HTR-8/SVneo (cell line): ENCODE data around the gene HTRA2.

Experiments
- DNase-seq: peaks from one replicate; pipeline ENCODE4 v3.0.0; 2011; ENCODE audit warnings: low spot score, mixed read lengths; ENCODE audit not compliant: insufficient read length
- FAIRE-seq: peaks from 2 replicates; lab custom pipeline; 2011; peaks lifted over from hg19 to GRCh38; lab: Jason Lieb, UNC

Gene HTRA2

DNA sequence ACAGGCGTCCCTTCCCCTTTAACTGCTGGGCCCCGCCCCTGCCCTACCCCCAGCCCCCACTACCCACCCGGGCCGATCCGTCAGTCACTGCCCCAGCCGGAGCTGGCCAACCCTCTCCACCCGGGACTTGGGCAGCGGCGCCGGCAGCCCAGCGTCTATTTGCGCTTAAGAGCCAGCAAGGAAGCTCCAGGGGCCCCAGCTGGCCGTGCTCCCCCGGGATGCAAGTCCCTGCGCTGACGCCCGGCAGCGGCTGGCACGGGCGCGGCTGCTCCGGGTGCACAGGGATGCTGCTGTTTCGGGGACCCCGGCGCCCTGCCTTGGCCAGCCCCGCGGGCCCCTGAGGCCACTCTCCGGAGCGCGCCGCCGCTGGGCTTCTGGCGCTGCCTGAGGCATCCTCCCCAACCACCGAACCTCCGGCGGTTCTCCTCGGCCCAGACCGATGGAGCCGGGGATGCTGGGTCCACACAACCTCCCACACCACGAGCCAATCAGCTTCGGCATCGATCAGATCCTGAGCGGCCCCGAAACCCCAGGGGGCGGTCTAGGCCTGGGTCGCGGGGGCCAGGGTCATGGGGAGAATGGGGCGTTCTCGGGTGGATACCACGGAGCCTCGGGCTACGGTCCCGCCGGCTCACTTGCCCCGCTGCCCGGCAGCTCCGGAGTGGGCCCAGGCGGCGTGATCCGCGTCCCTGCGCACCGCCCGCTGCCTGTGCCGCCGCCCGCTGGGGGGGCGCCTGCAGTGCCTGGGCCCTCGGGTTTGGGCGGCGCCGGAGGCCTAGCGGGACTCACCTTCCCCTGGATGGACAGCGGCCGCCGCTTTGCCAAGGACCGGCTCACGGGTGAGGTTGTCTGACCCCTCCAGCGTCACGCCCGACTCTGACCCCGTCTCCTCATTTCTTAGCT is 15.1 kb upstream of the HTRA2 start, which contains the start of gene TLX2:
TLX2 (plus strand) TSS at position 83 of the 903 bp plus-strand sequence; CDS start at position 440, 357 bp downstream.
- DNase-seq (peak; percentile 79), FAIRE-seq (peak; percentile 90)

DNA sequence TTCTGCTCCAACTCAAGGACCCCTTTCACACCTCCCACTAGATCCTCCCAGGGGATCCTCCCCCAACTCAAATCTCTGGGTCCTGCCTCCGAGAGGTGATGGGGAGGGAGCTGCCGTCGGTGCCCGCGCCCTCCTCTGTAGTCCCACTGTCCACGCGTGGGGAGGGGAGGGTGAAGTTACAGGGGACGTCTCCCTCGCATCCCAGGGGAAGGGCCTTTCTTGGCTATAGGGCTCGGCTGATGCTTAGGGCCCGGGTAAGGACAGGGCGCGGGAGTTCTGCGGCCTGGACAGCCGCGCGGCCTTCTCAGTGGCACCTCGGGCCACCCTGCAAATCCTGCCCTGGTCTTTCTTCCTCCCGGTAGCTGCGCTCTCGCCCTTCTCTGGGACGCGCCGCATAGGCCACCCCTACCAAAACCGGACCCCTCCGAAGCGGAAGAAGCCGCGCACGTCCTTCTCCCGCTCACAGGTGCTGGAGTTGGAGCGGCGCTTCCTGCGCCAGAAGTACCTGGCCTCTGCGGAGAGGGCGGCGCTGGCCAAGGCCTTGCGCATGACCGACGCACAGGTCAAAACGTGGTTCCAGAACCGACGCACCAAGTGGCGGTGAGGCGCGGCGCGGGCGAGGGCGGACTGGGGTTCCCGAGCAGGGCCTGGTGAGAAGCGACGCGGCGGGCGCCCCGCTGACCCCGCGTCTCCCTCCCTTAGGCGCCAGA is 14.3 kb upstream of the HTRA2 start:
- DNase-seq = no peak
- no peak for FAIRE-seq

GRCh38 chr2:74515981-74516633 is 13.6 kb upstream of the HTRA2 start:
- FAIRE-seq (no peak), DNase-seq (no peak)

- DNase-seq (no peak), FAIRE-seq (no peak)
Observed at GRCh38 chr2:74516650-74517049, 13.1 kb upstream of the HTRA2 start.

- FAIRE-seq (no peak), DNase-seq (no peak)
Observed at GRCh38 chr2:74522516-74522915, 7.2 kb upstream of the HTRA2 start.

GRCh38 chr2:74524005-74524404 is 5.7 kb upstream of the HTRA2 start:
- no peak for DNase-seq

GRCh38 chr2:74524955-74525716 is 4.6 kb upstream of the HTRA2 start:
- DNase-seq (no peak), FAIRE-seq (no peak)

More at GRCh38 chr2:74524005-74524404, 5.7 kb upstream of the HTRA2 start:
- no peak for FAIRE-seq

- FAIRE-seq (no peak), DNase-seq (peak; percentile 54)
Observed at GRCh38 chr2:74525717-74526648, 3.8 kb upstream of the HTRA2 start, which contains the start of gene DQX1. Gene DQX1 (minus strand): TSS chr2:74526231. CDS start chr2:74525729, 502 bp downstream.

DNA sequence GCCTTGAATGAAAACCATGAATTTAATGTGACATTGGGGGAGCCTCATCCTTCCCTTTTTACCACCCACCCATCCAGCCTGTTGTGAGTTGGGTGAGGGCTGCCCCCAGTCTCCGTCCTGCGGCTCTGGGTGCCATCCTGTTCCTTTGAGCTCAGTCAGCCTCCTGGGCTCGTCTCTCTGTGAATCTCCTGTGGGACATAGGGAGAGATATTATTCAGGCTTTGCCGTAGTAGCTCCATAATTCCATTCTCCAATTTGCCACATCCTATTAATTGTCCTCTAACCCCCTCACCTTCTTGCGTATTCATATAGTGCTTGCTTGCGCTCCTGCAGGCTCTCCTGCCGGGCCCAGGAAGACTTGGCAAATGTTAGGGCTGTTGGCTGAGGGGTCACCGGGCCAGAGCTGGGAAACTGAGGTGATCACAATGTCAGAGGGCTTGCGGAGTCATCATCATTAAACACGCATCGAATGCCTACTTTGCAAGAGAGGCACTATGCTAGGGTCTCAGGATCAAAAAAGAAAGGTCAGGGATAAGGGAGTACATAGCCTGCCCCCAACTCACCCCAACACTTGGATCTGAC is 3.0 kb upstream of the HTRA2 start:
- FAIRE-seq (no peak), DNase-seq (no peak)

DNA sequence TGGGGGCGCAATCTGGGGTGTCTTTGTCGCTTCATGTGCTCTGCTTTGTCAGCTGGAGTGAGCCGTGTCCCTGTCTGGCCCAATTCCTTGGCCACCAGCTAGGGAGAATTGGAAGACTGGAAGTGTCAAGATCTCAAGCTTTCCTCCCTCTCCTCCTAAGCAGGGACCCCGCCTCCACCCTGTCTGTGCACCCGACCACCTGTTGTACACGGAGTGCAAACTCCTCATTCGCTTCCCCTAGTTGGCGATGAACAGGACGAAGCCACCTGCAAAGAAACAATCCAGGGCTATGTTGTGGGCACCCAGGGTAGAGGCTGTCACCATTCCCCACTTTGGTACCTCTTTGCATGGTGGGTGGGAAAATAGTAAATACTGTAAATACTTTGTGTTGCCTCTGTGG is 2.0 kb upstream of the HTRA2 start:
- no peak for DNase-seq
- no peak for FAIRE-seq

GRCh38 chr2:74528600-74529356 is 955 bp upstream of the HTRA2 start:
- DNase-seq = no peak
- FAIRE-seq = no peak

DNA sequence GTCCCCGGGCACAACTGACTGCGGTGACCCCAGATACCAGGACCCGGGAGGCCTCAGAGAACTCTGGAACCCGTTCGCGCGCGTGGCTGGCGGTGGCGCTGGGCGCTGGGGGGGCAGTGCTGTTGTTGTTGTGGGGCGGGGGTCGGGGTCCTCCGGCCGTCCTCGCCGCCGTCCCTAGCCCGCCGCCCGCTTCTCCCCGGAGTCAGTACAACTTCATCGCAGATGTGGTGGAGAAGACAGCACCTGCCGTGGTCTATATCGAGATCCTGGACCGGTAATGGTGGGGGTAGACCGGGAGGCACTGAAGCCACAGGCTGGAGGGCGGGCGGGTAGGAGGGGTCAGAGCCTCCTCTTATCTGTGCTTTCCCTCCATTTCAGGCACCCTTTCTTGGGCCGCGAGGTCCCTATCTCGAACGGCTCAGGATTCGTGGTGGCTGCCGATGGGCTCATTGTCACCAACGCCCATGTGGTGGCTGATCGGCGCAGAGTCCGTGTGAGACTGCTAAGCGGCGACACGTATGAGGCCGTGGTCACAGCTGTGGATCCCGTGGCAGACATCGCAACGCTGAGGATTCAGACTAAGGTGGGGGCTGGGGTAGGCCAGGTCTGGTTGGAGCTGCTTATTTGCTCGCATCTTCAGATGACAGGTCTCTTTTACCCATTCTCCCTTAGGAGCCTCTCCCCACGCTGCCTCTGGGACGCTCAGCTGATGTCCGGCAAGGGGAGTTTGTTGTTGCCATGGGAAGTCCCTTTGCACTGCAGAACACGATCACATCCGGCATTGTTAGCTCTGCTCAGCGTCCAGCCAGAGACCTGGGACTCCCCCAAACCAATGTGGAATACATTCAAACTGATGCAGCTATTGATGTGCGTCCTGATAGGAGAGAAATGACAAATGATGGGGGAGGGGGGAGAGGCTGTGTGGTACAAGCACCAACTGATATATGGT is 780 bp downstream of the HTRA2 start:
- FAIRE-seq (peak; percentile 26), DNase-seq (peak; percentile 49)

- DNase-seq (no peak), FAIRE-seq (no peak)
Observed at GRCh38 chr2:74531666-74532065, 1.9 kb downstream of the HTRA2 start.

GRCh38 chr2:74532222-74532621 is 2.5 kb downstream of the HTRA2 start:
- no peak for FAIRE-seq
- no peak for DNase-seq

DNA sequence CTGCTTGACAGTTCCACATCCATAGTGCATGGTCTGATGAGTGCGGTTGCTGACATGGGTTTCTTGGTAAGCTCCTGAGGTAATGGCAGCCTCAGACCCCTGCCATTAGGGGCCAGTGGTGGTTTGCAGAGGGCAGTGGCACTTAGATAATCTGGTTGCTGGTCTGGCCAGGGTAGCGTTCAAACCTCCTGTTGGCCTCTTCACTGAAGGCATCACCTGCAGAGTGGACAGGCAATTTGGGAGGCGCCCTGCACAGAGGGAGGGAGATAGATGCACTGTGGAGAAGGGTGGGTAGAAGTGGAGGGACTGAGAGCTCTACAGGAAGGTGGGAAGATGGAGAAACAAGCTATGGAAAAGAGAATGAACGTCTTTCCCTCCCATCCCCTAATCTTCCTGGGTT is 3.7 kb downstream of the HTRA2 start:
- no peak for FAIRE-seq
- DNase-seq = no peak

DNA sequence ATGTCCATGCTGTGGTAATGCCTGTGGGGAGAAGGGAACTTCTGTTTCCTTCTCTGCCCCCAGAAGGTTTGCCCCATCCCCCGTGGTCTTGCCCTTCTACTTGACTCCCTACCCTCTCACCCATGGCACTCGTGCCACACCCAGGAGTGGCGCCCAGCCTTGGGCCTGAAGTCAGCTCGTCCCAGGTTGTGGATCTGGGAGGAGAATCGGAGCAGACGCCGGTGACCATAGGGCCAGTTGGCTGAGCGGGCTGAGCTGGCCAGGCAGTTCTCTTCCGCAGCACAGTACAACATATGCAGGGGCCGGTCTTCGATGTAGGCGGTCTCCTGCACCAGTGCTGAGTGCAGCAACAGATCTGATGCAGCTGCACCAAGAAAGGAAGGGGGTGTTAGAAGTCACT is 4.7 kb downstream of the HTRA2 start:
- FAIRE-seq (no peak), DNase-seq (no peak)
